ENCODE data around the gene FOXD1.

FOXD1 gene

GRCh38 chr5:73464016-73464745 lies 15.6 kb upstream of the FOXD1 start:
- in situ Hi-C loops (cut with HindIII; ENCODE audit: low sequenced_read_pairs) = loop anchor here (25.0 kb wide), 1 partner anchor 377 kb away; no protein-coding TSS in a partner anchor

DNA sequence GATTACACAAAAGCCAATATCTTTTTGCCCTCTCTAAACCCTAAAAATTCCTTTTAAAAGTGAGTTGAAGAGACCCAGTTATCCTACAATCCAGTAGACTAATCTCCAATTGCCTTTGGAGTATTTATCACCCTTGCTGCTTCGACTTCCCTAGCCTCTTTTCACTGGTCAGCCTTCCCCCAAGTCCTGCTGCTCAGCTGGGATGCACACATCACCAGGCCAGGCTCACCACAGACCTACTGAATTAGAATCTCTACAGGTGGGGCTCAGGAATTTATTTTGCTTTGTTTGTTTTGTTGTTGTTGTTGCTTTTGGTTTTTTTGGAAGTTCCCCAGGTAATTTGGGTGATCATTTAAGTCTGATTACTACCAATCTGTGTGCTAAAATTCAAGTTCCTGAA lies 11.6 kb upstream of the FOXD1 start:
- in situ Hi-C loops (cut with HindIII; ENCODE audit: low sequenced_read_pairs) = loop anchor here (25.0 kb wide), 1 partner anchor 373 kb away; no protein-coding TSS in a partner anchor

- in situ Hi-C loops (cut with HindIII; ENCODE audit: low sequenced_read_pairs) = loop anchor here (25.0 kb wide), 1 partner anchor 372 kb away; no protein-coding TSS in a partner anchor
Measured at GRCh38 chr5:73459366-73459765, 10.8 kb upstream of the FOXD1 start.

DNA sequence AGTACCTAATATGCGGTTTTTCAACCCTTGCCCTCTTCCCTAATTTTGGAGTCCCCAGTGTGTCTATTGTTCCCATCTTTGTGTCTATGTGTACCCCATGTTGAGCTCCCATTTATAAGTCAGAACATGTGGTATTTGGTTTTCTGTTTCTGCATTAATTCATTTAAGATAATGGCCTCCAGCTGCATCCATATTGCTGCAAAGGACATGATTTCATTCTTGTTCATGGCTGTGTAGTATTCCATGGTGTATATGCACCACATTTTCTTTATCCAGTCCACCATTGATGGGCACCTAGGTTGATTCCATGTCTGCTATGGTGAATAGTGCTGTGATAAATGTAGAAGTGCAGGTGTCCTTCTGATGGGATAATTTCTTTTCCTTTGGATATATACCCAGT lies 7.9 kb upstream of the FOXD1 start:
- in situ Hi-C loops (cut with HindIII; ENCODE audit: low sequenced_read_pairs) = loop anchor here (25.0 kb wide), 1 partner anchor 369 kb away; no protein-coding TSS in a partner anchor

DNA sequence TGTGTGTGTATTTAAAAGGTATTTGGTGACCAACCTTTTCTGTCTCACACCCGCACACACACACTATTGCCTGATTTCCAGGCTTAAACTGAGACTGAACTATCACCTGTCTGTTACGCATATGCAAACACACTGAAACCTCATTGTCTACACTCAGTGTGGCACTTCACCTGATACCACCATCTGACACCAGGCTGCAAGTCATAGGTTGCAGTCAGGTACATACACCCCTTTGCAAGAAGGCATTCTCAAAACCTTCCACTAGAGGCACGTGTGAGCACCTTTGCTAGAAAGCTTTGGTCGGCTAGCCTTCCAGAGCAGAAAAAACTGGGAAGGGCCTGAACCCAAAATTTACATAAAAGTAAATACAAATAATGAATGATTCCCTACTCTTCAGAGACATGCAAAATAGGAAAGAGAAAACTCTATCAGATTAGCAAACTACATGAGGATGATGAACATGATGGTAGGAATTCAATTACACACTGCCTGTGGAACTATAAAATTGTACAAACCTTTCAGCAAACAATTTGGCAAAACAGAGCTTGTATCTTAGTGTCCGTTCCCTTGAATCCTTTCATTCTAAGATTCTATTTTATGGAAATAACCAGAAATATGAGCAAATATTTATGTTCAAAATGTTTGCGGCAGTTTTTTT lies 5.9 kb upstream of the FOXD1 start:
- in situ Hi-C loops (cut with HindIII; ENCODE audit: low sequenced_read_pairs) = loop anchor here (5.0 to 25.0 kb wide), 2 partner anchors 217 to 367 kb away; no protein-coding TSS in a partner anchor

DNA sequence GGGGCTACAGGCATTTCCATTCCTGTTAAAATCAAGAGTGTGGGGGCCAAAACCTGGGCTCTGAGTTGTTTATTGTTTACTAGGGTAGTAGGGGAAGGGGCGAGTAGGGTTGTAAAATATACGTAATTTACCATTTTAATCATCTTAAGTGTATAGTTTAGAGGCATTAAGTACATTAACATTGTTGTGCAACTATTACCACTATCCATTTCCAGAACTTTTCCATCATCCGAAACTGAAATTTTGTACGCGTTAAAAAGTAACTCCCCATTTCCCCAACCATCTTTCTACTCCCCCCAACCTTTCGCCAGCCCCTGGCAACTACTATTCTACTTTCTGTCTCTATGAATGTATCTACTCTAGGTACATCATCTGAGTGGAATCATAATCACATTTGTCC lies 3.6 kb upstream of the FOXD1 start:
- in situ Hi-C loops (cut with HindIII; ENCODE audit: low sequenced_read_pairs) = loop anchor here (5.0 to 25.0 kb wide), 2 partner anchors 215 to 365 kb away; no protein-coding TSS in a partner anchor

- in situ Hi-C loops (cut with HindIII; ENCODE audit: low sequenced_read_pairs) = loop anchor here (5.0 to 25.0 kb wide), 2 partner anchors 214 to 364 kb away; no protein-coding TSS in a partner anchor
Measured at GRCh38 chr5:73451224-73452130, 2.9 kb upstream of the FOXD1 start.

DNA sequence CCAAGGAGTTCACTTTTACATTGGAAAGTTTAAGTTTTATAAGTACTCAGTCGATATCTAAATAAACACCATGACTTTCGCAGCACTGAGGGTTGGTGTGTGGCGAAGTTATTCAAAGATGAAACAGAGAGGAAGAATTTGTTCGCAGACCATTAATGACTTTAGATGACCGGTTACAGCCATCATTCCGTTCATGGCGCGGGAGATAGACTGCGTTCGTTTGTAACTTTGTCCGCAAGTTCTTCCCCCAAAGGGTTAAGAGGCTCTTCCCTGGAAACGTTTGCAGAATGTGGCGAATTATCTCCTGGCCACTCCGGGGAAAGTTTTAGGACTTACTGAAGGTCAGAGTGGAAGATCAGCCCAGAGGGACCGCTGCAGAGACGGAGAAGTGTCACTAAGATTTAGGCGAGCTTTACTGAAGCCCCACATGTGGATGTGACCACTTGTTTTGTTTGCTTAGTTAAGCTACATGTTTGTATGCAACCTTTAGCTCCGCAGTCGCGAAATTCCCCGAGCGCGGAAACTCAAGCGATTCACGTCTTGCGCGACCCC lies 2.2 kb upstream of the FOXD1 start:
- in situ Hi-C loops (cut with HindIII; ENCODE audit: low sequenced_read_pairs) = loop anchor here (5.0 to 25.0 kb wide), 2 partner anchors 213 to 363 kb away; no protein-coding TSS in a partner anchor

GRCh38 chr5:73450137-73450536 lies 1.6 kb upstream of the FOXD1 start:
- in situ Hi-C loops (cut with HindIII; ENCODE audit: low sequenced_read_pairs) = loop anchor here (5.0 to 25.0 kb wide), 2 partner anchors 213 to 363 kb away; no protein-coding TSS in a partner anchor

- in situ Hi-C loops (cut with HindIII; ENCODE audit: low sequenced_read_pairs) = no loop called here
Measured at GRCh38 chr5:73447530-73448462, 781 bp downstream of the FOXD1 start.

- in situ Hi-C loops (cut with HindIII; ENCODE audit: low sequenced_read_pairs) = no loop called here
Measured at GRCh38 chr5:73446631-73447529, 1.7 kb downstream of the FOXD1 start.

- in situ Hi-C loops (cut with HindIII; ENCODE audit: low sequenced_read_pairs) = no loop called here
Measured at GRCh38 chr5:73445665-73446630, 2.6 kb downstream of the FOXD1 start.

GRCh38 chr5:73444499-73445438 lies 3.8 kb downstream of the FOXD1 start:
- in situ Hi-C loops (cut with HindIII; ENCODE audit: low sequenced_read_pairs) = no loop called here

DNA sequence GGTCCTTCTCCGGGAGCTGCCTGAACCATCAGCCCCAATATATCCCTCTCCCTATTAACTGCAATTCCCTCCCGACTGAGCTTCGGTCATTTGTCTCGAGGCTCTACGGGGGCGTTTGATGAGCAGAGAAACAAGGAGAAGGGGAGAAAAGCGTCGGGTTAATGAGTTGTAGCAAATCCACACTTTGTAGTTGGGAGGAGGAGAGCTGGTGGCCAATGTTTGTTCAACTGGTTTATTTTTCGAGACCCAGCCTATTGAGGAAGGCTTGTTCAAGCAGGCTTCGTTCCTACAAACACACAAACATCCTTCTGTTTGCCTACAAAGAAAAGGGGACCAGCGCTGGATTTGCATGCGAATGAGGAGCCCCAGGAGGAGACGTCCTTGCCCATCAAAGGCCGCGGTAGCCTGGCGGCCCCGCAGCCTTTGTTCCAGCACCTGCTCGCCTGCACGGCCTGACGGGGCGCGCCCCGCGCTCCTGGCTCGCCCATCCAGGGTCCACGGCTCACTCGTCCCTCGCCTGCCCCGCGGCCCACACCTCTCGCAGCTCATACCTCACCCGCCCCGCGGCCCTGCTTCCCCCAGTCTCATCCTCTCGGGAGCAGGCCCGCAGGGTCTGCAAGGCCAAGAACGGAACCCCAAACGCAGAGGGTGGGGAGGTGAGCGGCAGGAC lies 4.6 kb downstream of the FOXD1 start:
- in situ Hi-C loops (cut with HindIII; ENCODE audit: low sequenced_read_pairs) = no loop called here

GRCh38 chr5:73442996-73443627 lies 5.5 kb downstream of the FOXD1 start:
- in situ Hi-C loops (cut with HindIII; ENCODE audit: low sequenced_read_pairs) = no loop called here
